HepG2 (cell line): ENCODE results near the gene CFAP46. TPM values are rescaled to one million over a fixed set of nuclear protein-coding genes. Genes with fewer than 3 reads are reported as not detected.
A peak's percentile ranks its signal among the peaks of the same experiment; 100 is the strongest.

Source experiments
- ATAC-seq: fragments of 200-7000 bp; cut with Tn5 transposase; 3 replicates; pipeline ENCODE4 v1.9.1; 2020; ENCODE audit warnings: mild to moderate bottlenecking, moderate library complexity
- BruUV-seq: library from RNA; stranded (reverse); fragments of 400-500 nt; replicated peaks from 2 replicates; lab custom pipeline; 2021; lab: Mats Ljungman, UMichigan
- CTCF ChIA-PET: fragments of 300-600 bp; formaldehyde crosslinking; extraction: SDS; loops from one replicate; lab custom pipeline; 2021; ENCODE audit warnings: low total read pairs, inconsistent platforms, low intra/inter-chr PET ratio; lab: Yijun Ruan, JAX
- POLR2A ChIA-PET: fragments of 350-600 bp; sonication (Branson Sonifier 250); formaldehyde crosslinking; loops from one replicate; lab custom pipeline; 2020; ENCODE audit warnings: antibody characterized with exemption, inconsistent platforms; lab: Yijun Ruan, JAX
- DNase-seq: peaks from one replicate; pipeline ENCODE4 v3.0.0-alpha.2; 2015; ENCODE audit warnings: low spot score
- FAIRE-seq: peaks from 3 replicates; lab custom pipeline; 2011; peaks lifted over from hg19 to GRCh38; lab: Jason Lieb, UNC
- H2AFZ ChIP-seq: one replicate; pipeline ENCODE4 v1.6.1; 2011; ENCODE audit warnings: low read length, inconsistent platforms
- H3K27ac ChIP-seq: fragments of 300-600 bp; 3 replicates; pipeline ENCODE4 v1.8.0; 2011; ENCODE audit warnings: mixed run types, mild to moderate bottlenecking, mixed read lengths, low read length, inconsistent platforms; ENCODE audit not compliant: insufficient read depth; ENCODE audit errors: extremely low read length
- H3K27me3 ChIP-seq, 2 experiments: fragments of 200-600 bp in 1 of 2; 2 replicates in 1 of 2; 3 replicates in 1 of 2; pipeline versions ENCODE4 v1.6.0 to v1.8.0; 2011; ENCODE audit warnings: low read length in 2 of 2, mild to moderate bottlenecking in 2 of 2, moderate library complexity in 2 of 2, inconsistent platforms in 1 of 2; ENCODE audit not compliant: insufficient read depth in 2 of 2, control insufficient read depth in 1 of 2
- H3K36me3 ChIP-seq, 2 experiments: fragments of 200-600 bp in 1 of 2; replicated peaks in 1 of 2; 2 replicates in 1 of 2; 3 replicates in 1 of 2; pipeline versions ENCODE4 v1.5.1 to v1.8.0; 2011; ENCODE audit warnings: low read length in 2 of 2, inconsistent platforms in 1 of 2; ENCODE audit not compliant: insufficient read depth in 2 of 2, control insufficient read depth in 1 of 2
- H3K4me1 ChIP-seq: 2 replicates; pipeline ENCODE4 v1.5.1; 2012; ENCODE audit warnings: low read length, inconsistent platforms; ENCODE audit not compliant: insufficient read depth
- H3K4me2 ChIP-seq: 2 replicates; pipeline ENCODE4 v1.6.0; 2011; ENCODE audit warnings: low read depth, low read length, inconsistent platforms
- H3K4me3 ChIP-seq, 3 experiments: fragments of 200-600 bp in 1 of 3; sonication (generic), shearing (Covaris generic) in 1 of 3; replicated peaks in 1 of 3; 2 replicates each; pipeline ENCODE4 v1.5.1; 2011 to 2016; ENCODE audit warnings: low read length in 3 of 3, inconsistent platforms in 2 of 3, low read depth in 2 of 3, mild to moderate bottlenecking in 2 of 3, control low read depth in 1 of 3, mixed read lengths in 1 of 3; ENCODE audit not compliant: insufficient read depth in 1 of 3
- H3K79me2 ChIP-seq: one replicate; pipeline ENCODE4 v1.6.1; 2011; ENCODE audit warnings: low read length, inconsistent platforms; ENCODE audit not compliant: insufficient read depth
- H3K9ac ChIP-seq: 2 replicates; pipeline ENCODE4 v1.6.0; 2011; ENCODE audit warnings: mild to moderate bottlenecking, low read depth, low read length, inconsistent platforms; ENCODE audit not compliant: insufficient read depth
- H3K9me3 ChIP-seq: 2 replicates; pipeline ENCODE4 v1.5.1; 2012; ENCODE audit warnings: mild to moderate bottlenecking, low read length
- H4K20me1 ChIP-seq: 2 replicates; pipeline ENCODE4 v1.6.0; 2011; ENCODE audit warnings: inconsistent platforms, mild to moderate bottlenecking, low read length, moderate library complexity; ENCODE audit not compliant: insufficient read depth
- NFE2 ChIP-seq: sonication (generic); formaldehyde crosslinking; IDR thresholded peaks from 2 replicates; pipeline ENCODE4 v1.4.0; 2020; ENCODE audit warnings: missing genetic modification reagents
- ZFP36L1 ChIP-seq: sonication (generic); formaldehyde crosslinking; IDR thresholded peaks from 2 replicates; pipeline ENCODE4 v1.8.0; 2022; ENCODE audit warnings: mild to moderate bottlenecking, missing genetic modification reagents, moderate library complexity
- ZMAT3 ChIP-seq: sonication (generic); formaldehyde crosslinking; conservative IDR thresholded peaks from 2 replicates; pipeline ENCODE4 v1.7.0; 2021; ENCODE audit warnings: missing genetic modification reagents
- ZNF260 ChIP-seq: sonication (generic); formaldehyde crosslinking; IDR thresholded peaks from 2 replicates; pipeline ENCODE4 v1.4.0; 2020; ENCODE audit warnings: missing genetic modification reagents, low read depth, mild to moderate bottlenecking, borderline replicate concordance
- ZNF282 ChIP-seq: fragments of 450-650 bp; IDR thresholded peaks from 2 replicates; pipeline ENCODE4 v1.6.1; 2018; ENCODE audit not compliant: partially characterized antibody
- WGBS: methylation state at CpG from one replicate; pipeline ENCODE4 v1.1.6; 2017; ENCODE audit warnings: low lambda C conversion rate; 5-methylcytosine and 5-hydroxymethylcytosine counted together
- in situ Hi-C: cut with HindIII; loops from 2 replicates; pipeline ENCODE4 v1.10.0; 2017; ENCODE audit warnings: low pct_unique_long_range_greater_than_20kb; ENCODE audit not compliant: extremely low pct_ligation_motif_present
- intact Hi-C: fragments of 100-400 bp; cut with micrococcal nuclease; formaldehyde crosslinking; loops from one replicate; pipeline ENCODE4 v1.10.0; 2022; ENCODE audit not compliant: unreplicated experiment
- polyA plus RNA-seq, 8 experiments: library from polyadenylated mRNA; depleted of rRNA in 3 of 8; stranded (reverse) in 7 of 8; unstranded in 1 of 8; fragments of >200 nt; fragmentation: Illumina TruSeq in 4 of 8; extraction: Trizol in 4 of 8; gene quantifications; 2 replicates each; pipeline versions ENCODE4 v1.2.1 to v1.2.3, GENCODE V29; 2011 to 2016; ENCODE audit warnings: low read depth in 4 of 8, missing spikeins in 1 of 8, mixed read lengths in 1 of 8; ENCODE audit not compliant: insufficient read depth in 1 of 8
- total RNA-seq, 5 experiments: library from RNA; depleted of rRNA; stranded (reverse); fragments of >200 nt; fragmentation: Illumina TruSeq; extraction: Trizol; gene quantifications; 2 replicates each; pipeline ENCODE4 v1.2.3, GENCODE V29; 2016; ENCODE audit warnings: low read depth in 1 of 5
- TF ChIP-seq, protein P1 (sequence below), 2 experiments: sonication (generic) in 1 of 2; formaldehyde crosslinking in 1 of 2; IDR thresholded peaks; 2 replicates each; pipeline versions ENCODE4 v1.6.1 to v1.9.0; 2014 to 2022; ENCODE audit warnings: antibody characterized with exemption in 1 of 2, borderline replicate concordance in 1 of 2, inconsistent platforms in 1 of 2, low read depth in 1 of 2, missing genetic modification reagents in 1 of 2
- TF ChIP-seq, protein P2 (sequence below): sonication (generic); formaldehyde crosslinking; conservative IDR thresholded peaks from 2 replicates; pipeline ENCODE4 v1.4.0; 2020; ENCODE audit warnings: missing genetic modification reagents

CFAP46 gene
- total and polyA plus RNA-seq, 2 of the 13 experiments (the other 11 are each of a cell fraction or from before 2014, with no cell fraction given) = 0.24 to 0.84 TPM

DNA sequence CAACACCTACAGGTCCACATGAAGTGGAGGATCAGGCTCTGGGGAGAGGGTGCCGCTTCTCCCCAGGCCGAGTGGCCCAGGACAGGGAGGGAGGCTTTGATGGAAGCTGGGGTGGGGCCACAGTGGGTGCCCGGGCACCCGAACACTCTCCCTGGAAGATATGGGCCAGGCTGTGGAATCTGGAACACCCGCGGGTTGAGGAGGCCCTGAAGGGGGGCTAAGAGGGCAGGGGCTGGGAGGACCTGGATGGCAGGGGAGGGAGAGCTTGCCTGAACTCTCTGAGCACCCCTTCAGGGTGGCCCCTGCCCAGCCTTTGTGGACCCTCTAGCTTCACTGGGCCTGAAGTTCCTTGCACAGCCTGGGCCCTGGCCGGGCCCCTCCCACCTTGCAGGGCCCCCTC, 151.9 kb downstream of the CFAP46 start:
- no peak for FAIRE-seq
- DNase-seq = no peak
- Histone ChIP-seq H4K20me1 (no peaks in the 10 kb centered on the region), H3K27me3 (peaks cover 14 to 63% of the 10 kb centered on the region in 2 experiments; a peak in 4 of 5 replicates), H3K9ac (no peak overlapping the region), H3K9me3 (no peaks in the 10 kb centered on the region), H2AFZ (no peak overlapping the region)
- ATAC-seq = 0 out of 3 replicates have a peak, but pooled peaks have one; percentile 2
- intact Hi-C loops = no loop called here
- BruUV-seq = no TSS peak
- TF ChIP-seq, protein P1, sequence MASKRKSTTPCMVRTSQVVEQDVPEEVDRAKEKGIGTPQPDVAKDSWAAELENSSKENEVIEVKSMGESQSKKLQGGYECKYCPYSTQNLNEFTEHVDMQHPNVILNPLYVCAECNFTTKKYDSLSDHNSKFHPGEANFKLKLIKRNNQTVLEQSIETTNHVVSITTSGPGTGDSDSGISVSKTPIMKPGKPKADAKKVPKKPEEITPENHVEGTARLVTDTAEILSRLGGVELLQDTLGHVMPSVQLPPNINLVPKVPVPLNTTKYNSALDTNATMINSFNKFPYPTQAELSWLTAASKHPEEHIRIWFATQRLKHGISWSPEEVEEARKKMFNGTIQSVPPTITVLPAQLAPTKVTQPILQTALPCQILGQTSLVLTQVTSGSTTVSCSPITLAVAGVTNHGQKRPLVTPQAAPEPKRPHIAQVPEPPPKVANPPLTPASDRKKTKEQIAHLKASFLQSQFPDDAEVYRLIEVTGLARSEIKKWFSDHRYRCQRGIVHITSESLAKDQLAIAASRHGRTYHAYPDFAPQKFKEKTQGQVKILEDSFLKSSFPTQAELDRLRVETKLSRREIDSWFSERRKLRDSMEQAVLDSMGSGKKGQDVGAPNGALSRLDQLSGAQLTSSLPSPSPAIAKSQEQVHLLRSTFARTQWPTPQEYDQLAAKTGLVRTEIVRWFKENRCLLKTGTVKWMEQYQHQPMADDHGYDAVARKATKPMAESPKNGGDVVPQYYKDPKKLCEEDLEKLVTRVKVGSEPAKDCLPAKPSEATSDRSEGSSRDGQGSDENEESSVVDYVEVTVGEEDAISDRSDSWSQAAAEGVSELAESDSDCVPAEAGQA (IDR thresholded peaks at IDR 0.05; ENCODE audit: low read depth) = no peak
- TF ChIP-seq, protein P1 (CRISPR knock-in tag; IDR thresholded peaks at IDR 0.05; ENCODE audit: borderline replicate concordance) = no peak
- TF ChIP-seq ZMAT3 (CRISPR knock-in tag) (no peak), NFE2 (CRISPR knock-in tag) (no peak), ZFP36L1 (CRISPR knock-in tag) (no peak), ZNF282 (no peak), ZNF260 (CRISPR knock-in tag) (no peak)
- TF ChIP-seq, protein P2, sequence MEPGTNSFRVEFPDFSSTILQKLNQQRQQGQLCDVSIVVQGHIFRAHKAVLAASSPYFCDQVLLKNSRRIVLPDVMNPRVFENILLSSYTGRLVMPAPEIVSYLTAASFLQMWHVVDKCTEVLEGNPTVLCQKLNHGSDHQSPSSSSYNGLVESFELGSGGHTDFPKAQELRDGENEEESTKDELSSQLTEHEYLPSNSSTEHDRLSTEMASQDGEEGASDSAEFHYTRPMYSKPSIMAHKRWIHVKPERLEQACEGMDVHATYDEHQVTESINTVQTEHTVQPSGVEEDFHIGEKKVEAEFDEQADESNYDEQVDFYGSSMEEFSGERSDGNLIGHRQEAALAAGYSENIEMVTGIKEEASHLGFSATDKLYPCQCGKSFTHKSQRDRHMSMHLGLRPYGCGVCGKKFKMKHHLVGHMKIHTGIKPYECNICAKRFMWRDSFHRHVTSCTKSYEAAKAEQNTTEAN (CRISPR knock-in tag) = no peak
- TF ChIP-seq, all 625 proteins: peak for 0
- ChIA-PET CTCF (no interaction called here), POLR2A (no interaction called here)
- no peak overlapping the region for H3K27ac ChIP-seq
- WGBS = 4% methylated on average over 5 of the region's 7 CpGs
- H3K4me1 ChIP-seq = no peaks in the 10 kb centered on the region
- H3K36me3 ChIP-seq = no peaks in the 10 kb centered on the region
- no peak overlapping the region for H3K4me3 ChIP-seq
- H3K4me2 ChIP-seq = no peak overlapping the region
- H3K79me2 ChIP-seq = no peaks in the 10 kb centered on the region
- in situ Hi-C loops = no loop called here
